Prostate gland (tissue), 2 donors: ENCODE measurements around the gene ECT2L. TPM values are rescaled to one million over a fixed set of nuclear protein-coding genes. Genes with fewer than 3 reads are reported as not detected.

Experiments used
- DNase-seq: peaks from one replicate; pipeline ENCODE4 v3.0.0-alpha.2; 2019; ENCODE audit warnings: low spot score
- H3K27ac ChIP-seq, 2 donors: fragments of 200-600 bp; sonication (generic); 2 replicates each; pipeline ENCODE4 v1.5.1; 2017 to 2019
- H3K27me3 ChIP-seq: fragments of 200-600 bp; sonication (generic); replicated peaks from 2 replicates; pipeline ENCODE4 v1.5.1; 2019; ENCODE audit not compliant: insufficient read depth
- H3K36me3 ChIP-seq, 2 donors: fragments of 200-600 bp; sonication (generic); 1 replicate in 1 of 2; 2 replicates in 1 of 2; pipeline versions ENCODE4 v1.5.1 to v1.8.1; 2017 to 2019
- H3K4me1 ChIP-seq: fragments of 200-600 bp; sonication (generic); replicated peaks from 2 replicates; pipeline ENCODE4 v1.5.1; 2019
- H3K4me3 ChIP-seq, 2 donors: fragments of 200-600 bp; sonication (generic); 2 replicates each; pipeline ENCODE4 v1.5.1; 2017 to 2019
- H3K9me3 ChIP-seq: fragments of 200-600 bp; sonication (generic); 2 replicates; pipeline ENCODE4 v1.5.1; 2017
- POLR2A ChIP-seq: fragments of 450-650 bp; IDR thresholded peaks from one replicate; pipeline ENCODE4 v1.6.1; 2016; ENCODE audit warnings: antibody characterized with exemption, mild to moderate bottlenecking
- POLR2AphosphoS5 ChIP-seq: sonication (generic); formaldehyde crosslinking; IDR thresholded peaks from one replicate; pipeline ENCODE4 v1.6.1; 2017; ENCODE audit warnings: antibody characterized with exemption
- WGBS: methylation state at CpG from one replicate; pipeline ENCODE4 v1.1.5; 2018; 5-methylcytosine and 5-hydroxymethylcytosine counted together
- intact Hi-C: fragments of 100-400 bp; cut with DNase I; formaldehyde crosslinking; loops from one replicate; pipeline ENCODE4 v1.14.2; 2022
- total RNA-seq, 2 donors: library from RNA; depleted of rRNA; stranded (reverse); fragments of >200 nt; gene quantifications; one replicate each; pipeline ENCODE4 v1.1.0, GENCODE V29; 2016
- TF ChIP-seq, protein P1 (sequence below), 4 experiments: fragments of 200-600 bp in 2 of 4; fragments of 450-650 bp in 2 of 4; sonication (generic) in 2 of 4; IDR thresholded peaks; 1 replicate in 3 of 4; 2 replicates in 1 of 4; pipeline ENCODE4 v1.5.1; 2016 to 2019; ENCODE audit warnings: antibody characterized with exemption in 4 of 4, mild to moderate bottlenecking in 2 of 4, moderate library complexity in 2 of 4

ECT2L gene
- total RNA-seq, 2 donors from 2014 or later: 0.41 TPM; not detected in 1

DNA sequence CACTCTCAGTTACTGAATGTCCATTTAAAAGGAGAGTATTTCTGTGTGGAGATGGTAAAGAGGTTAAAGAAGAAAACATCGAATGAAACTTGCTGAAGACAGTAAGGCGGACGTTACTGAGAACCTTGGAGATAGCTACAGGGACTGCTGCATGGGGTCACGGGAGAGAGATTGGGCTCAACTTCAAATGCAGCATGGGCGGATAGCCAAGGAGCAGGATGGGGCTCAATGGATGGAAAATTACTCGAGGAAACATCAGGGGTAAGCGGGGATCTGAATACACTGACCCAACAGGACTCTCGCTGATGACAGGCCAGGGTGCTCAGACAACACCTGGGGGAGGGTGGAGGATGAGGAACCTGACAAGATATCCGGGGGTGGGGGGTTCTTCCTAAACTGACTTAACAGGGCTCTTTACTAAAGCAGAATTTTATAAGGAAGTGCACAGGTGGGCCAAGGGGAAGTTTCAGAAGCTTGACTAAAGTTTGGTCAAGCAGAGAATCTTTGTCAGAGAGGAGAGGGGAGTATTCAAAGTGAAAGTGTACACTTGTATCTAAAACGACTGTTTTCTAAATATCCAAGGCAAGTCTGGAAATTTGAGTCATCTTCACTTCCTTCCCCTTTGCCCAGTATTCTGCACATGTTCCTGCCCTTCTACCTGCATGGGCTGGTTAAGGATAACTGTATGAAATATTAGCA, 22.8 kb downstream of the ECT2L start:
- H3K9me3 ChIP-seq: no peaks in the 10 kb centered on the region
- intact Hi-C loops: loop anchor here (5.0 kb wide), 1 partner anchor 544 kb away; no protein-coding TSS in a partner anchor
- H3K27me3 ChIP-seq: no peaks in the 10 kb centered on the region
- DNase-seq: no peak
- H3K4me3 ChIP-seq: no peak overlapping the region
- H3K27ac ChIP-seq: peak overlapping the region; percentile 46 to 81
- peaks cover 8% of the 10 kb centered on the region for H3K4me1 ChIP-seq
- TF ChIP-seq, protein P1, sequence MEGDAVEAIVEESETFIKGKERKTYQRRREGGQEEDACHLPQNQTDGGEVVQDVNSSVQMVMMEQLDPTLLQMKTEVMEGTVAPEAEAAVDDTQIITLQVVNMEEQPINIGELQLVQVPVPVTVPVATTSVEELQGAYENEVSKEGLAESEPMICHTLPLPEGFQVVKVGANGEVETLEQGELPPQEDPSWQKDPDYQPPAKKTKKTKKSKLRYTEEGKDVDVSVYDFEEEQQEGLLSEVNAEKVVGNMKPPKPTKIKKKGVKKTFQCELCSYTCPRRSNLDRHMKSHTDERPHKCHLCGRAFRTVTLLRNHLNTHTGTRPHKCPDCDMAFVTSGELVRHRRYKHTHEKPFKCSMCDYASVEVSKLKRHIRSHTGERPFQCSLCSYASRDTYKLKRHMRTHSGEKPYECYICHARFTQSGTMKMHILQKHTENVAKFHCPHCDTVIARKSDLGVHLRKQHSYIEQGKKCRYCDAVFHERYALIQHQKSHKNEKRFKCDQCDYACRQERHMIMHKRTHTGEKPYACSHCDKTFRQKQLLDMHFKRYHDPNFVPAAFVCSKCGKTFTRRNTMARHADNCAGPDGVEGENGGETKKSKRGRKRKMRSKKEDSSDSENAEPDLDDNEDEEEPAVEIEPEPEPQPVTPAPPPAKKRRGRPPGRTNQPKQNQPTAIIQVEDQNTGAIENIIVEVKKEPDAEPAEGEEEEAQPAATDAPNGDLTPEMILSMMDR (IDR thresholded peaks at IDR 0.05): no peak
- TF ChIP-seq POLR2A (no peak), POLR2AphosphoS5 (no peak)
- no peaks in the 10 kb centered on the region for H3K36me3 ChIP-seq
- WGBS: 54% methylated on average over 10 of the region's 10 CpGs

DNA sequence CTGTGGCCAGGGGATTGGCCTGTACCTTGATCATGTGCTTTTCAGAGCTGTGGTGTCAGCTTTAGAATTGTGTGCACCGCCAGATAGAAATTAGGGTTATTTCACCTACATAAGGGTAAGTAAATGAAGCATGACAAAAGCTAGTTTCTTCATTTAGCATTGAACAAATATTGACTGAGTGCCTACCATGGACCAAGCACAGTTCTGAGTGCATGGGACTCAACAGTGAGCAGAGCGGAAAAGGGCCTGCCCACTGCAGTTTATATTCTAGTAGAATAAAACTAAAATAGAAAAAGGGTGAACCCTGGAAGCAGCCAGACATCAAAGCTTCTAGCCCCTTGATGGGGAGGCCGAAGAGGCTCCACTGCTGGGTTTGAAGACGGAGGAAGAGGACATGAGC, 25.6 kb downstream of the ECT2L start:
- intact Hi-C loops: no loop called here
- 93% methylated on average over 4 of the region's 4 CpGs for WGBS

DNA sequence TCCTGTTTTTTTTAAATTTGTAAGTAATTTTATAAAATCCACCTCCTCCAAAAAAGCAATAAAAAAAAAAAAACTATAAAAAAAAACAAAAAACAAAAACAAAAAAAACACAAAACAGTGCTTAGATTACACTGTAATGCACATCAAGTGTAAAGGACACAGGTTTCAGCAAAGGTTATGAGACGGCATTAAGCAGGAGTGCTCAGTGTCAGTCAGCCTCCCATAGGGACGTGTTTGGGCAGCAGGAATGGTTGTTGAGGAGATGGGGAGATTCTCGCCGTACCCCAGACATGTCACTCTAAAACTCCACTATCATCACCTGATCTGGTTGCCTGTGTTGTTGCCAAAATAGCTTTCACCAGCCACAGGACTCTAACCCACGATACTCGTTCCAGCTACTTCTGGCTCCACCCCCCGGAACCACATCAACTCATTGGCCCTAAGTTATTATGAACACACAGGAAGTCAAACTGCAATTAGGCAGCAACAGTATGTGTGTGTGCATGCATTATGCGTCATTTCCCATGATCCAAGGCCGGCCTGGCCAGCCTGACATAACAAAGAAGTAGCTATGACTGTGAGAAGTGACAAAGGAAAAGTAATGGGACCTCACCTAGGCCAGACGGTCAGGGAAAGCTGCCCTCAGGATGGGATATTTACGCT, 28.7 kb downstream of the ECT2L start:
- H3K27ac ChIP-seq: no peak overlapping the region
- no peak for DNase-seq
- no peaks in the 10 kb centered on the region for H3K9me3 ChIP-seq
- TF ChIP-seq, protein P1 (IDR thresholded peaks at IDR 0.05): no peak
- no peak for TF ChIP-seq POLR2AphosphoS5
- TF ChIP-seq POLR2A: no peak
- intact Hi-C loops: no loop called here
- no peak overlapping the region for H3K4me3 ChIP-seq
- no peaks in the 10 kb centered on the region for H3K36me3 ChIP-seq
- H3K27me3 ChIP-seq: no peaks in the 10 kb centered on the region
- WGBS: 93% methylated on average over 11 of the region's 11 CpGs
- no peaks in the 10 kb centered on the region for H3K4me1 ChIP-seq

More for the DNA sequence above, 25.6 kb downstream of the ECT2L start:
- TF ChIP-seq, protein P1 (IDR thresholded peaks at IDR 0.05): no peak
- TF ChIP-seq POLR2A (no peak), POLR2AphosphoS5 (no peak)
- DNase-seq: no peak
- no peak overlapping the region for H3K4me3 ChIP-seq
- H3K9me3 ChIP-seq: no peaks in the 10 kb centered on the region
- H3K27me3 ChIP-seq: no peaks in the 10 kb centered on the region
- no peaks in the 10 kb centered on the region for H3K36me3 ChIP-seq
- no peak overlapping the region for H3K27ac ChIP-seq
- peaks cover 5% of the 10 kb centered on the region for H3K4me1 ChIP-seq

DNA sequence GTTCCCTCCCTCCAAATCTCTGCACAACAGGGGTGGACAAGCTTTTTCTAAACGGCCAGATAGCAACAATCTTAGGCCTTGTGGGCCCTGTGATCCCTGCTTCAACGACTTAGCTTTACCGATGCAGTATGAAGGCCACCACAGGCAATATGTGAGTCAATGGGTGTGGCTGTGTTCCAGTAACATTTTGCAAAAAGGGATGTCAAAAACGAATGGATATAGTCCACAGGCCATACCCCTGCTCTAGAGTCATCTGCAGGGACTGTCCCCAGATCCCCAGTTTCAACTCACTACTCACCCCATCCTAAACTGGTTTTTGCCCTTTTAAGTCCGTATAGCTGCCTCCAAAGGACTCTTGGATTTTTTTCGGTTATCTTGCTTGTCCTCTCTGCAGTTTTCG, 34.4 kb downstream of the ECT2L start:
- intact Hi-C loops: no loop called here
- no peak for DNase-seq
- TF ChIP-seq, protein P1 (IDR thresholded peaks at IDR 0.05): no peak
- TF ChIP-seq POLR2AphosphoS5 (no peak), POLR2A (no peak)
- Histone ChIP-seq H3K36me3 (no peaks in the 10 kb centered on the region), H3K9me3 (no peaks in the 10 kb centered on the region), H3K27ac (no peak overlapping the region), H3K4me3 (no peak overlapping the region), H3K4me1 (no peaks in the 10 kb centered on the region), H3K27me3 (no peaks in the 10 kb centered on the region)
- 88% methylated on average over 7 of the region's 7 CpGs for WGBS

DNA sequence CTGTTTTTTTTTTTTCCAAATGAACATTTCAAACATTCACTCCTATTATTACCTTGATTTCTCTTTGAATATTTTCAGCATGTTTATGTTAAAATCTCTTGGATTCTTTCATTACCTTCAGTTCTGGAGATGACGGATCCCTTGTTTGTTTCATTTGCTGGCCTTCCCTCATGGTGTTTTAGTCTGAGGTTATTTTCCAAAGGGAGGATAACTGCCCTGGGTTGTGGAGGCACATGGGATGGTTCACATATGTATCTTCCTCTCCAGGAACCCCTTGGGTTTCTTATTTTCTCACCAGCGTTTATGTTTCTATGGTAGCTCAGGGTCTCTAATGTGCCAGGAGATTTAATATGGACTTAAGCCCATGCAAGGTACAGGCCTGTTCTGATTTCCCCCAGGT, 36.3 kb downstream of the ECT2L start:
- Histone ChIP-seq H3K4me1 (no peaks in the 10 kb centered on the region), H3K27me3 (no peaks in the 10 kb centered on the region), H3K4me3 (no peak overlapping the region), H3K9me3 (no peaks in the 10 kb centered on the region), H3K27ac (no peak overlapping the region), H3K36me3 (no peaks in the 10 kb centered on the region)
- no peak for DNase-seq
- 91% methylated on average over 2 of the region's 2 CpGs for WGBS
- TF ChIP-seq, protein P1 (IDR thresholded peaks at IDR 0.05): no peak
- no peak for TF ChIP-seq POLR2A
- no peak for TF ChIP-seq POLR2AphosphoS5
- intact Hi-C loops: no loop called here
